ENCODE measurements around the gene ATP6V0E2.

GRCh38 chr7:149881328-149882247, 7.8 kb downstream of the ATP6V0E2 start:
- no peak for TF ChIP-seq TAF1 (IDR thresholded peaks at IDR 0.05; ENCODE audit: borderline replicate concordance, low read depth, low read length)
- no peak for TF ChIP-seq POLR2A (IDR thresholded peaks at IDR 0.05; ENCODE audit: low read depth, low read length)
